ENCODE data around the gene CLSTN1.

The CLSTN1 gene

DNA sequence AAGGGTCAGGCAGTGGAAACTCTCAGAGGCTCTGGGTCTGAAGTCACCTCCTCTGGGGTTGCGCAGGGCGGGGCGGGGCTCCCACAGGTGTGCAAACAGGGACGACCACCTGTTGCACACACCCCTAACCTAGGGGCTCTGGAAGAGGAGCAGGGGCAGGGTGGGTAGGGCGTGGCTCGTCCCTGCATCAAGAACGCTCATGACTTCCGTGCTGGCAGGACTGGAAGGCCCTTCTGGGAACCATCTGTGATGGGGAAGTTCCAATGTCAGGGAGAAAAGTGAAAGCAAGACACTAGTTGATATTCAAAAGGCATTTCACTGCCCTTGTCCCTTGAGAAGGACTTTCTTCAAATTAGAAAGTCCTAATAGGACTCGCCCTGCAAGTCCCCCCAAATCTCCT lies 22.1 kb upstream of the CLSTN1 start:
- Histone ChIP-seq H3K36me3 (ENCODE audit: control insufficient read depth in 4 of 4, insufficient read depth in 4 of 4, low read length in 3 of 4) (peaks cover 0 to 3% (median 0%) of the 10 kb centered on the region in 4 experiments), H3K9me3 (ENCODE audit: control extremely low read depth in 1 of 5, control insufficient read depth in 4 of 5, insufficient read depth in 2 of 5, low read depth in 1 of 5, low read length in 4 of 5) (no peaks in the 10 kb centered on the region), H3K27ac (ENCODE audit: insufficient read depth in 1 of 2, low read depth in 1 of 2, low read length in 2 of 2, poor library complexity in 1 of 2, severe bottlenecking in 2 of 2) (no peak overlapping the region), H3K27me3 (replicated peaks in 2 of 5; ENCODE audit: control insufficient read depth in 4 of 5, insufficient read depth in 5 of 5, low read length in 4 of 5) (no peaks in the 10 kb centered on the region), H3K4me1 (ENCODE audit: control extremely low read depth in 1 of 4, control insufficient read depth in 4 of 4, insufficient read depth in 4 of 4, low read length in 3 of 4) (peaks cover 5 to 45% (median 32%) of the 10 kb centered on the region in 4 experiments), H3K4me3 (ENCODE audit: control insufficient read depth in 1 of 7, extremely low read depth in 1 of 7, insufficient read depth in 4 of 7, low read depth in 2 of 7, low read length in 6 of 7) (no peak overlapping the region)
- ChIA-PET POLR2A (no interaction called here), CTCF (interaction anchor here (1.0 to 1.4 kb wide), 3 partner anchors 20 to 63 kb away, joined by 4 to 7 read pairs (median 5); no protein-coding TSS in a partner anchor)
- 92% methylated on average over 1 of the region's 9 CpGs for WGBS (ENCODE audit: insufficient coverage)
- peak in 1 of 3 donors; percentile 32 for DNase-seq

DNA sequence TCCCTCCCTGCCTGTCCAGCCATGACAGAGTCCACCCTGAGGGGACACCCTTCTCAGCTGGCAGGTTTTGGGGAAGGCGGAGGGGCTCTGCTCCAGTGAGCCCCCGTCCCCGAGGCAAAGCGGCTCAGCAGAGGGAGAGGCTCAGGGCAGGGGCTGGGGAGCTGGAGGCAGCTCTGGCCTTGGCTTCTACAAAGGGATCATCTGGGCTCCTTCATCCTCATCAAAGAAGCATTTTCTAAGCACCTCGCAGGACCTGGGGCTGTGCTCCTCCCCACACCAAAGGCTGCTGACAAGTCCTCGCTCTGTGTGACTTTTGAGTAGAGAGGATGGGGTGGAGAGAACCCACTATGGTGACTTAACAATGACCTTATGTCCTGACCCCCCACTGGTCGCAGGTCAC lies 21.0 kb upstream of the CLSTN1 start:
- CTCF ChIA-PET, result interaction anchor here (1.1 to 2.0 kb wide), 3 partner anchors 18 to 21 kb away, joined by 4 to 7 read pairs (median 6); no protein-coding TSS in a partner anchor
- no peak for DNase-seq
- H3K36me3 ChIP-seq (ENCODE audit: control insufficient read depth in 4 of 4, insufficient read depth in 4 of 4, low read length in 3 of 4), result peaks cover 0 to 3% (median 0%) of the 10 kb centered on the region in 4 experiments
- 96% methylated on average over 5 of the region's 7 CpGs for WGBS (ENCODE audit: insufficient coverage)
- H3K27ac ChIP-seq (ENCODE audit: insufficient read depth in 1 of 2, low read depth in 1 of 2, low read length in 2 of 2, poor library complexity in 1 of 2, severe bottlenecking in 2 of 2), result no peak overlapping the region
- peaks cover 5 to 38% (median 24%) of the 10 kb centered on the region in 4 experiments for H3K4me1 ChIP-seq (ENCODE audit: control extremely low read depth in 1 of 4, control insufficient read depth in 4 of 4, insufficient read depth in 4 of 4, low read length in 3 of 4)
- no peaks in the 10 kb centered on the region for H3K9me3 ChIP-seq (ENCODE audit: control extremely low read depth in 1 of 5, control insufficient read depth in 4 of 5, insufficient read depth in 2 of 5, low read depth in 1 of 5, low read length in 4 of 5)
- no peak overlapping the region for H3K4me3 ChIP-seq (ENCODE audit: control insufficient read depth in 1 of 7, extremely low read depth in 1 of 7, insufficient read depth in 4 of 7, low read depth in 2 of 7, low read length in 6 of 7)
- no peaks in the 10 kb centered on the region for H3K27me3 ChIP-seq (replicated peaks in 2 of 5; ENCODE audit: control insufficient read depth in 4 of 5, insufficient read depth in 5 of 5, low read length in 4 of 5)
- POLR2A ChIA-PET, result no interaction called here

DNA sequence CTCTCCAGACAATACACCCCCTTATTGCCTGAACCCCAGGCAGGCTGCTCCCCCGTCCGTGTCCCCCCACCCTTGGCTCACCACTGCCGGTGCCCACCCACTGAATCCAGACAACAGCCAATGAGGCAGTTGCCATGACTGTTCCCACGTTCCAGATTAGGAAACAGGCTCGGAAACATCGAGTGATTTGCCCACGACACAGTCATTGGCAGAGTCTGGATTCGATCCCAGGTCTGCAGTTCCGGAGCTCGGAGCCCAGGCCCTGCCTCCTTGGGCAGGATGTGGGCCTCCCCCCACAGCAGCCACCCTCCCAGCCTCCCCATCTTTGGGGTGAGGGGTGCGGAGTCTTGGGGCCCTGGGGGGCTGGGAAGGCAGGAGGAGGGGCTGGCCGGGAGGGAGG lies 20.3 kb upstream of the CLSTN1 start:
- WGBS (ENCODE audit: insufficient coverage), result 91% methylated on average over 7 of the region's 12 CpGs
- ChIA-PET POLR2A (no interaction called here), CTCF (interaction anchor here (2.0 kb wide), 1 partner anchor 18 kb away, joined by 6 read pairs; no protein-coding TSS in a partner anchor)
- no peak for DNase-seq
- H3K36me3 ChIP-seq (ENCODE audit: control insufficient read depth in 4 of 4, insufficient read depth in 4 of 4, low read length in 3 of 4), result peaks cover 0 to 3% (median 0%) of the 10 kb centered on the region in 4 experiments
- H3K27me3 ChIP-seq (replicated peaks in 2 of 5; ENCODE audit: control insufficient read depth in 4 of 5, insufficient read depth in 5 of 5, low read length in 4 of 5), result no peaks in the 10 kb centered on the region
- H3K4me3 ChIP-seq (ENCODE audit: control insufficient read depth in 1 of 7, extremely low read depth in 1 of 7, insufficient read depth in 4 of 7, low read depth in 2 of 7, low read length in 6 of 7), result no peak overlapping the region
- no peaks in the 10 kb centered on the region for H3K9me3 ChIP-seq (ENCODE audit: control extremely low read depth in 1 of 5, control insufficient read depth in 4 of 5, insufficient read depth in 2 of 5, low read depth in 1 of 5, low read length in 4 of 5)
- H3K4me1 ChIP-seq (ENCODE audit: control extremely low read depth in 1 of 4, control insufficient read depth in 4 of 4, insufficient read depth in 4 of 4, low read length in 3 of 4), result peaks cover 5 to 32% (median 17%) of the 10 kb centered on the region in 4 experiments
- H3K27ac ChIP-seq (ENCODE audit: insufficient read depth in 1 of 2, low read depth in 1 of 2, low read length in 2 of 2, poor library complexity in 1 of 2, severe bottlenecking in 2 of 2), result no peak overlapping the region

DNA sequence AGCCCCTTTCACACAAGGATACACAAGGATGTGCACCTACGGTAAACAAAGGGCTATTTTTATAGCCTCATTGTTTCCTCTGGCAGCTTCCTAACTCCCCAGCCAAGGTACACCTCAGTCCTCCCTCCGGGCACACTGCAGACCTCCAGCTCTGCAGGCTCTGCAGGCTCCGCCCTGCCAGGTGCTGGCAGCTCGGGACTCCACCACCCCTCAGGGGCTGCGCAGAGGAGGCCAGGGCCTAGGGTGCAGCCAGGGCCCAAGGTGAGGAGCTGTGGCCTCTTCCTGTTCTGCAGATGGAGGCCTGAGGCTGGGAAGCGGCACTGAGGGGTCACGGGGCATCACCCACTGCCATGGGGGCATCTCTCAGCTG lies 19.8 kb upstream of the CLSTN1 start:
- Histone ChIP-seq H3K36me3 (ENCODE audit: control insufficient read depth in 4 of 4, insufficient read depth in 4 of 4, low read length in 3 of 4) (peaks cover 0 to 3% (median 0%) of the 10 kb centered on the region in 4 experiments), H3K4me1 (ENCODE audit: control extremely low read depth in 1 of 4, control insufficient read depth in 4 of 4, insufficient read depth in 4 of 4, low read length in 3 of 4) (peaks cover 5 to 26% (median 13%) of the 10 kb centered on the region in 4 experiments), H3K4me3 (ENCODE audit: control insufficient read depth in 1 of 7, extremely low read depth in 1 of 7, insufficient read depth in 4 of 7, low read depth in 2 of 7, low read length in 6 of 7) (no peak overlapping the region), H3K9me3 (ENCODE audit: control extremely low read depth in 1 of 5, control insufficient read depth in 4 of 5, insufficient read depth in 2 of 5, low read depth in 1 of 5, low read length in 4 of 5) (no peaks in the 10 kb centered on the region), H3K27ac (ENCODE audit: insufficient read depth in 1 of 2, low read depth in 1 of 2, low read length in 2 of 2, poor library complexity in 1 of 2, severe bottlenecking in 2 of 2) (no peak overlapping the region), H3K27me3 (replicated peaks in 2 of 5; ENCODE audit: control insufficient read depth in 4 of 5, insufficient read depth in 5 of 5, low read length in 4 of 5) (no peaks in the 10 kb centered on the region)
- CTCF ChIA-PET, result interaction anchor here (1.0 to 2.0 kb wide), 3 partner anchors 13 to 28 kb away, joined by 3 to 6 read pairs (median 3); no protein-coding TSS in a partner anchor
- WGBS (ENCODE audit: insufficient coverage), result 94% methylated on average over 6 of the region's 7 CpGs
- POLR2A ChIA-PET, result no interaction called here
- no peak for DNase-seq

DNA sequence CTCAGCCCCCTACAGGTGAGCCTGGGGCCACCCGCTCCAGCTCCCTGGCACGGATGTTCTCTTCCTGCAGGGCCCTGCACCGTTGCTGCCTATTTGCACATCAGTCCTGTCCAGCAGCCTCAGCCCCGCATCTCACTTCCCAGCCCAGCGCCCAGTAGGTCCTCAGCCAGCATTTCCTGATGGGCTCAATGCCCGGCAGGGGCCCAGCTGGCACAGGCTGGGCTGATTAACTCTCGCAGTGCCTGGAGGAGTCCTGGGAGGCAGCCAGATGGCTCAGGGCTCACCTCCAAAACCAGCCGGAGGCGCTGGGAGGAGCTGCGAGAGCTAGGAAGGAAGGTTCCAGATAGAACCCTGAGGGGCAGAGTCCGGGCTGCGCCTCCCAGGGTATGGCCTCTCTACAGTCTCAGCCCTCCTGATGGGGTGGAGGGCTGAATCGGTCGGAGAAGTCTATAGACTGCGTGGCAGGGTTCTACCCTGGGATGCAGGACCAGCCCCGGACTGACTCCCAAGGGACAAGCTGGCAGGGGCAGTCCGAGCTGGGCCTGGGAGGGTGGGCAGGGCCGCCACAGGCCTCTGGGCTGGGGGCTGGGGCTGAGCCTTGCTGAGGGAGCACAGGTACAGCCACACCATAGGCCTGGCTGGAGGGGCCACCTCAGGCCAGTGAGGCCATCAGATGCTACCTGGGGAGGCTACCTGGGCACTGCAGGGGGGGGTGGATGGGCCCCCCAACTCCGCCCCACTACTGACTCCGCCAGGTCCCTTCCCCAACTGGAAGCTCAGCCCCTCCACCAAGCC lies 19.2 kb upstream of the CLSTN1 start:
- Histone ChIP-seq H3K27me3 (replicated peaks in 2 of 5; ENCODE audit: control insufficient read depth in 4 of 5, insufficient read depth in 5 of 5, low read length in 4 of 5) (no peaks in the 10 kb centered on the region), H3K4me3 (ENCODE audit: control insufficient read depth in 1 of 7, extremely low read depth in 1 of 7, insufficient read depth in 4 of 7, low read depth in 2 of 7, low read length in 6 of 7) (no peak overlapping the region), H3K9me3 (ENCODE audit: control extremely low read depth in 1 of 5, control insufficient read depth in 4 of 5, insufficient read depth in 2 of 5, low read depth in 1 of 5, low read length in 4 of 5) (no peaks in the 10 kb centered on the region), H3K36me3 (ENCODE audit: control insufficient read depth in 4 of 4, insufficient read depth in 4 of 4, low read length in 3 of 4) (no peaks in the 10 kb centered on the region), H3K4me1 (ENCODE audit: control extremely low read depth in 1 of 4, control insufficient read depth in 4 of 4, insufficient read depth in 4 of 4, low read length in 3 of 4) (peaks cover under 1 to 20% (median 9%) of the 10 kb centered on the region in 4 experiments), H3K27ac (ENCODE audit: insufficient read depth in 1 of 2, low read depth in 1 of 2, low read length in 2 of 2, poor library complexity in 1 of 2, severe bottlenecking in 2 of 2) (no peak overlapping the region)
- no peak for DNase-seq
- 91% methylated on average over 19 of the region's 20 CpGs for WGBS (ENCODE audit: insufficient coverage)
- ChIA-PET CTCF (interaction anchor here (1.0 to 1.3 kb wide), 3 partner anchors 11 to 27 kb away, joined by 3 read pairs; no protein-coding TSS in a partner anchor), POLR2A (no interaction called here)

DNA sequence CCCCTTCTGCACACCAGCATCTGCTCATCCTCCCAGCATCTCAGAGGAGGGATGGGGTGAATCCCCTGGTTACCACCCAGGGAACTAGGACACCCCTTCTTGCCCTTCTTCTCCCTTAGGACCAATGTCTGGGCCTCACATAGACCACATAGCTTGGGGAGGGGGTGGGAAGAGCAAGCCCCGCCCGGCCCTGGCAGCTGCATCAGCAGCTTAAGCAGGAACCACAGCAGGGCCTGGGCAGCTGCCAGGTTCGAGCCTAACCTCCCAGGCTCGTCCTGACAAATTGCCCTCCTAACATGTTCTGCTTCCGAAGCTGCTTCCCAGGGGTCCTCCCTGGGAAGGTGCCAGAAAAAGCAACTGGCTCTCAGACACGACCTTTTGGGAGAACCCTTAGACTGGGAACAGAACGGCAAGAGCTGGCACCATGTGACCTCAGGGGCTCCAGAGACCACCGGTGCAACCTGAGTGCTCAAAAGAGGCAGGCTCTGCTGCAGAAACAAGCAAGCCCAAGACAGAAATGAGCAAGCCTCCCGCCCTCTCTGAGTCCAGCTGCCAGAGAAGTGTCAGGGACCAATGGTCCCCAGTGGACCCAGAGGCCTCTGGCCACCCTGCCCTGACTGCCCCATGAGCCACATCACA lies 18.4 kb upstream of the CLSTN1 start:
- DNase-seq, result no peak
- WGBS (ENCODE audit: insufficient coverage), result 74% methylated on average over 9 of the region's 9 CpGs
- Histone ChIP-seq H3K27ac (ENCODE audit: insufficient read depth in 1 of 2, low read depth in 1 of 2, low read length in 2 of 2, poor library complexity in 1 of 2, severe bottlenecking in 2 of 2) (no peak overlapping the region), H3K4me1 (ENCODE audit: control extremely low read depth in 1 of 4, control insufficient read depth in 4 of 4, insufficient read depth in 4 of 4, low read length in 3 of 4) (peaks cover 0 to 13% (median 4%) of the 10 kb centered on the region in 4 experiments), H3K27me3 (replicated peaks in 2 of 5; ENCODE audit: control insufficient read depth in 4 of 5, insufficient read depth in 5 of 5, low read length in 4 of 5) (no peaks in the 10 kb centered on the region), H3K36me3 (ENCODE audit: control insufficient read depth in 4 of 4, insufficient read depth in 4 of 4, low read length in 3 of 4) (no peaks in the 10 kb centered on the region), H3K9me3 (ENCODE audit: control extremely low read depth in 1 of 5, control insufficient read depth in 4 of 5, insufficient read depth in 2 of 5, low read depth in 1 of 5, low read length in 4 of 5) (no peaks in the 10 kb centered on the region), H3K4me3 (ENCODE audit: control insufficient read depth in 1 of 7, extremely low read depth in 1 of 7, insufficient read depth in 4 of 7, low read depth in 2 of 7, low read length in 6 of 7) (no peak overlapping the region)
- CTCF ChIA-PET, result interaction anchor here (0.6 to 1.3 kb wide), 4 partner anchors 12 to 25 kb away, joined by 3 read pairs; no protein-coding TSS in a partner anchor
- POLR2A ChIA-PET, result interaction anchor here (0.8 kb wide), 1 partner anchor 8 kb away, joined by 3 read pairs; no protein-coding TSS in a partner anchor

All from common myeloid progenitor, CD34-positive (primary cell).